SK-N-SH (cell line): ENCODE measurements around the gene DNASE1L3. TPM values are rescaled to one million over a fixed set of nuclear protein-coding genes. Genes with fewer than 3 reads are reported as not detected.

Experiments used
- CTCF ChIA-PET: fragments of 300-600, 350-600 bp; formaldehyde crosslinking; extraction: SDS; loops from one replicate; lab custom pipeline; 2021; lab: Yijun Ruan, JAX
- POLR2A ChIA-PET: fragments of 350-600 bp; sonication (Branson Sonifier 250); formaldehyde crosslinking; extraction: SDS; loops from one replicate; lab custom pipeline; 2020; ENCODE audit warnings: antibody characterized with exemption, inconsistent platforms; lab: Yijun Ruan, JAX
- DNase-seq: peaks from one replicate; pipeline ENCODE4 v3.0.0; 2012
- H2AFZ ChIP-seq: fragments of 200-600 bp; sonication (generic); 2 replicates; pipeline ENCODE4 v1.8.1; 2016; ENCODE audit warnings: antibody characterized with exemption, mild to moderate bottlenecking, low read depth
- H3F3A ChIP-seq: fragments of 200-600 bp; sonication (generic); replicated peaks from 2 replicates; pipeline ENCODE3; 2016; ENCODE audit warnings: antibody characterized with exemption, mild to moderate bottlenecking; ENCODE audit not compliant: insufficient read depth
- H3K27ac ChIP-seq, 2 experiments: fragments of 200-500 bp in 1 of 2; fragments of 200-600 bp in 1 of 2; sonication (Bioruptor generic) in 1 of 2; sonication (generic), shearing (Covaris generic) in 1 of 2; 2 replicates each; pipeline versions ENCODE4 v1.5.1 to v1.6.1; 2014 to 2016; ENCODE audit warnings: low read depth in 2 of 2, inconsistent platforms in 1 of 2, low read length in 1 of 2, mild to moderate bottlenecking in 1 of 2, mixed read lengths in 1 of 2
- H3K27me3 ChIP-seq: fragments of 200-600 bp; sonication (generic), shearing (Covaris generic); 2 replicates; pipeline ENCODE4 v1.6.1; 2016; ENCODE audit warnings: mixed run types; ENCODE audit not compliant: insufficient read depth
- H3K36me3 ChIP-seq, 2 experiments: fragments of 200-500 bp in 1 of 2; fragments of 200-600 bp in 1 of 2; sonication (Bioruptor generic) in 1 of 2; sonication (generic) in 1 of 2; replicated peaks in 1 of 2; 2 replicates each; pipeline versions ENCODE3 to v1.5.1; 2014 to 2016; ENCODE audit warnings: low read length in 1 of 2, mild to moderate bottlenecking in 1 of 2; ENCODE audit not compliant: insufficient read depth in 2 of 2, control insufficient read depth in 1 of 2
- H3K4me1 ChIP-seq, 2 experiments: fragments of 200-500 bp in 1 of 2; fragments of 200-600 bp in 1 of 2; sonication (Bioruptor generic) in 1 of 2; sonication (generic), shearing (Covaris generic) in 1 of 2; 2 replicates each; pipeline versions ENCODE4 v1.5.1 to v1.6.1; 2014 to 2016; ENCODE audit warnings: low read depth in 1 of 2, low read length in 1 of 2, mixed run types in 1 of 2; ENCODE audit not compliant: insufficient read depth in 2 of 2, control insufficient read depth in 1 of 2
- H3K4me2 ChIP-seq: fragments of 200-600 bp; sonication (generic), shearing (Covaris generic); 2 replicates; pipeline ENCODE4 v1.6.1; 2017; ENCODE audit warnings: mixed run types
- H3K4me3 ChIP-seq, 2 experiments: fragments of 200-500 bp in 1 of 2; fragments of 200-600 bp in 1 of 2; sonication (Bioruptor generic) in 1 of 2; sonication (generic), shearing (Covaris generic) in 1 of 2; 2 replicates each; pipeline versions ENCODE4 v1.5.1 to v1.8.1; 2014 to 2016; ENCODE audit warnings: low read depth in 2 of 2, inconsistent platforms in 1 of 2, low read length in 1 of 2, mild to moderate bottlenecking in 1 of 2, mixed read lengths in 1 of 2, moderate library complexity in 1 of 2
- H3K79me2 ChIP-seq: fragments of 200-600 bp; sonication (generic); 2 replicates; pipeline ENCODE4 v1.8.1; 2017; ENCODE audit warnings: mild to moderate bottlenecking; ENCODE audit not compliant: insufficient read depth
- H3K9ac ChIP-seq: fragments of 200-600 bp; sonication (generic); 2 replicates; pipeline ENCODE4 v1.6.1; 2017; ENCODE audit warnings: mixed run types
- H3K9me2 ChIP-seq: fragments of 200-600 bp; sonication (generic); 2 replicates; pipeline ENCODE4 v1.6.1; 2017; ENCODE audit warnings: mixed run types
- H3K9me3 ChIP-seq: fragments of 200-600 bp; sonication (generic); 2 replicates; pipeline ENCODE4 v1.6.1; 2017; ENCODE audit warnings: mixed run types, mild to moderate bottlenecking, moderate library complexity
- H4K20me1 ChIP-seq: fragments of 200-600 bp; sonication (generic); 2 replicates; pipeline ENCODE4 v1.6.1; 2017; ENCODE audit warnings: mild to moderate bottlenecking, mixed run types; ENCODE audit not compliant: insufficient read depth
- CHD2 ChIP-seq: fragments of 150-350 bp; IDR thresholded peaks from 2 replicates; pipeline ENCODE4 v1.6.1; 2018; ENCODE audit warnings: low read length; ENCODE audit not compliant: partially characterized antibody
- EZH2phosphoT487 ChIP-seq: fragments of 200-600 bp; sonication (generic); IDR thresholded peaks from 2 replicates; pipeline ENCODE4 v1.6.1; 2017; ENCODE audit warnings: low read depth, mixed run types, mild to moderate bottlenecking, antibody characterized with exemption, moderate library complexity, borderline replicate concordance
- FOSL2 ChIP-seq: IDR thresholded peaks from 2 replicates; pipeline ENCODE4 v1.4.0; 2012; ENCODE audit warnings: low read depth, mild to moderate bottlenecking, moderate library complexity, borderline replicate concordance
- FOXJ3 ChIP-seq: sonication (generic); formaldehyde crosslinking; IDR thresholded peaks from 2 replicates; pipeline ENCODE4 v1.5.1; 2020; ENCODE audit warnings: mild to moderate bottlenecking, missing genetic modification reagents
- GABPA ChIP-seq: IDR thresholded peaks from 2 replicates; pipeline ENCODE4 v1.4.0; 2012; ENCODE audit warnings: low read depth, mild to moderate bottlenecking
- MEF2A ChIP-seq: IDR thresholded peaks from 2 replicates; pipeline ENCODE4 v1.4.0; 2012; ENCODE audit warnings: low read depth, borderline replicate concordance
- MXI1 ChIP-seq: IDR thresholded peaks from 2 replicates; pipeline ENCODE4 v1.6.1; 2012; ENCODE audit warnings: mild to moderate bottlenecking, low read depth, low read length, improper control_type of control experiment
- RAD21 ChIP-seq: IDR thresholded peaks from 2 replicates; pipeline ENCODE4 v1.6.1; 2012; ENCODE audit warnings: mild to moderate bottlenecking, low read length
- RXRA ChIP-seq: IDR thresholded peaks from 2 replicates; pipeline ENCODE4 v1.4.0; 2012; ENCODE audit warnings: low read depth, mild to moderate bottlenecking, borderline replicate concordance
- SMC3 ChIP-seq: IDR thresholded peaks from 2 replicates; pipeline ENCODE4 v1.6.1; 2012; ENCODE audit warnings: low read depth, low read length, improper control_type of control experiment
- TAF1 ChIP-seq: IDR thresholded peaks from 2 replicates; pipeline ENCODE4 v1.6.1; 2012; ENCODE audit warnings: low read depth, mild to moderate bottlenecking, low read length, moderate library complexity, borderline replicate concordance
- YY1 ChIP-seq: IDR thresholded peaks from 2 replicates; pipeline ENCODE4 v1.4.0; 2012; ENCODE audit warnings: low read depth, mild to moderate bottlenecking
- WGBS: methylation state at CpG from one replicate; pipeline ENCODE4 v1.1.6; 2017; ENCODE audit warnings: low lambda C conversion rate; 5-methylcytosine and 5-hydroxymethylcytosine counted together
- polyA plus RNA-seq, 3 experiments: library from polyadenylated mRNA; depleted of rRNA; stranded (reverse); fragments of >200 nt; gene quantifications; 2 replicates each; pipeline ENCODE4 v1.2.3, GENCODE V29; 2012
- TF ChIP-seq, protein P1 (sequence below): fragments of 150-350 bp; IDR thresholded peaks from 2 replicates; pipeline ENCODE4 v1.6.1; 2016; ENCODE audit warnings: mild to moderate bottlenecking, low read depth, low read length

The DNASE1L3 gene
- polyA plus RNA-seq, 1 of the 3 experiments (the other 2 are of a cell fraction): not detected

DNA sequence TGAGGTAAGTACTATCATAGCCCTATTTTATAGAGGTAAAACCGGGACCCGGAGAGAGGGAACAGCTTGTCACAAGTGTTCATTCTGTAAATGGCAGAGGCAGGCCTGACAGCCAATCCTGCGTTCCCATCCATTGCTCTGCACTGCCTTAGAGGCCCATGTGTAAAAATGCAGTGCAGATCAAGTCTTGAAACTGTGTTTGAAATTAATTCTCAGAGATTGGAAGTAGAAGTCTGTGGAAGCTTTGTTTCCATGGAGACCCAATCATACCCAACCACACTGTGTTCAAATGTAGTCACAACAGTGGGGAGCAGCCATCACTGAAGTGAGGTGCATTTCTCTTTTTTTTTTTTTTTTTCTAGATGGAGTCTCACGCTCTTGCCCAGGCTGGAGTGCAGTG is 13.1 kb upstream of the DNASE1L3 start:
- H4K20me1 ChIP-seq: no peaks in the 10 kb centered on the region
- TF ChIP-seq TAF1 (no peak), FOXJ3 (no peak), YY1 (no peak), MXI1 (no peak), SMC3 (no peak), FOSL2 (no peak), EZH2phosphoT487 (no peak), RAD21 (no peak), GABPA (no peak)
- TF ChIP-seq, all 33 proteins: peak for 0
- H3K79me2 ChIP-seq: no peaks in the 10 kb centered on the region
- H3K9ac ChIP-seq: no peak overlapping the region
- H3K9me2 ChIP-seq: no peaks in the 10 kb centered on the region
- no peak overlapping the region for H3K27ac ChIP-seq
- no peak overlapping the region for H3K4me2 ChIP-seq
- WGBS: 77% methylated on average over 4 of the region's 4 CpGs
- H3K9me3 ChIP-seq: no peaks in the 10 kb centered on the region
- POLR2A ChIA-PET: no interaction called here
- no peaks in the 10 kb centered on the region for H3F3A ChIP-seq
- H3K27me3 ChIP-seq: no peaks in the 10 kb centered on the region; the same call in 1 of the 2 replicates
- CTCF ChIA-PET: interaction anchor here (0.8 to 4.6 kb wide), 5 partner anchors 11 to 83 kb away, joined by 3 to 24 read pairs (median 4); no protein-coding TSS in a partner anchor
- H3K4me1 ChIP-seq: no peaks in the 10 kb centered on the region
- DNase-seq: no peak
- no peaks in the 10 kb centered on the region for H3K36me3 ChIP-seq
- H2AFZ ChIP-seq: no peak overlapping the region
- H3K4me3 ChIP-seq: no peak overlapping the region

DNA sequence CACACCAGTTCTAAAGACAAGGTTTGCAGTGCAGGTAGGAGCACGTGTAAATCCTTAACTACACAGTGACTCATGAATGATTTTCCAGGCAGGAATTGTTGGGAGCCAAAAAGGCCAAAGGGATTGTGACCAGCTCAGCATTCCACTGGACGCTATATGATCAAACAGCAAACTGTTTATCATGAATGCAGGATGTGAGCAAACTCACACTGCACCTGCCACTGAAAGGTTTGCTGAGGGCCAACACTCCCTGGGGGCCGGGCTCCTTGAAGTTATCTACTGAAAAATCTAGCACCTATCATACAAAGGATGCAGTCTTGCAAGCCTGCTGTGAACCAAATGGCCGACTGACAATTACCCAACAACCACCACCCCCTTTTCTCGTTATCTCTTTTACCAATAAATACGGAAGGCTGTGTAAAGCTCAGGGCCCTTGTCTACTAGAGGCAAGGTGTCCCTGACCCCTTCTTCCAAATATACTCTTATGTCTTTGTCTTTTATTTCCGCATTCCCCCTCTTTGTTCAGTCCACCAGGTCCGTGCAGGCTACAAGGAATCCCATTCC is 11.5 kb upstream of the DNASE1L3 start:
- 65% methylated on average over 7 of the region's 8 CpGs for WGBS
- POLR2A ChIA-PET: no interaction called here
- Histone ChIP-seq H3K9me2 (no peaks in the 10 kb centered on the region), H3K4me1 (peaks cover 0 to 3% of the 10 kb centered on the region in 2 experiments; a peak in 1 of 4 replicates), H3F3A (no peaks in the 10 kb centered on the region), H3K4me2 (no peak overlapping the region), H3K27me3 (no peaks in the 10 kb centered on the region; the same call in 1 of the 2 replicates), H3K79me2 (no peaks in the 10 kb centered on the region), H4K20me1 (no peaks in the 10 kb centered on the region), H3K9me3 (no peaks in the 10 kb centered on the region), H3K36me3 (no peaks in the 10 kb centered on the region), H3K27ac (no peak overlapping the region), H2AFZ (no peak overlapping the region), H3K9ac (no peak overlapping the region), H3K4me3 (no peak overlapping the region)
- CTCF ChIA-PET: interaction anchor here (1.4 to 4.6 kb wide), 2 partner anchors 22 to 44 kb away, joined by 3 to 24 read pairs; no protein-coding TSS in a partner anchor
- TF ChIP-seq MXI1 (no peak), RXRA (no peak), SMC3 (no peak), MEF2A (no peak), CHD2 (no peak)
- TF ChIP-seq, protein P1, sequence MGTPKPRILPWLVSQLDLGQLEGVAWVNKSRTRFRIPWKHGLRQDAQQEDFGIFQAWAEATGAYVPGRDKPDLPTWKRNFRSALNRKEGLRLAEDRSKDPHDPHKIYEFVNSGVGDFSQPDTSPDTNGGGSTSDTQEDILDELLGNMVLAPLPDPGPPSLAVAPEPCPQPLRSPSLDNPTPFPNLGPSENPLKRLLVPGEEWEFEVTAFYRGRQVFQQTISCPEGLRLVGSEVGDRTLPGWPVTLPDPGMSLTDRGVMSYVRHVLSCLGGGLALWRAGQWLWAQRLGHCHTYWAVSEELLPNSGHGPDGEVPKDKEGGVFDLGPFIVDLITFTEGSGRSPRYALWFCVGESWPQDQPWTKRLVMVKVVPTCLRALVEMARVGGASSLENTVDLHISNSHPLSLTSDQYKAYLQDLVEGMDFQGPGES: no peak
- DNase-seq: no peak
